Neural progenitor cell (in vitro differentiated cells): ENCODE results near the gene TMEM45B.

ENCODE experiments used
- EZH2phosphoT487 ChIP-seq: fragments of 200-600 bp; sonication (generic); IDR thresholded peaks from 2 replicates; pipeline ENCODE4 v1.6.1; 2017; ENCODE audit warnings: antibody characterized with exemption
- TF ChIP-seq, protein P1 (sequence below): fragments of 200-600 bp; sonication (generic); IDR thresholded peaks from 2 replicates; pipeline ENCODE4 v1.5.1; 2017; ENCODE audit warnings: antibody characterized with exemption, mild to moderate bottlenecking

DNA sequence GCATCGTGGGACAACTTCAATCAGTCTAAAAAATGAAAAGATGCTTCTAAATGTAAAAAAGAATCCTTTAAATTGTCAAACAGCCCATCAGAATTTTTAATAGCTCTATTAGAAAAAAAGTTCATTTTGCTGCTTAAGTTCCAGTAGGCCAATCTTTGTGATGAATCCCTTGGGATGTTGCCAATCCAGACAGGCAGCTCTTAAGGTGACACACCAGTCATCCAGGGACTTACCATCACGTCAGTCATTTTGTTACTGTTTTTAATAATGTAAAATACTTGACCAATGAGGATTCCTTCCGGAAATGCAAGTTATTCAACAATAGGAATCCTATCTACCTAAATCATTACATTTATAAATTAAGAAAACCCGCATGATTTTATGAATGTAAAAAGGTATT, 47.8 kb upstream of the TMEM45B start:
- TF ChIP-seq, protein P1, sequence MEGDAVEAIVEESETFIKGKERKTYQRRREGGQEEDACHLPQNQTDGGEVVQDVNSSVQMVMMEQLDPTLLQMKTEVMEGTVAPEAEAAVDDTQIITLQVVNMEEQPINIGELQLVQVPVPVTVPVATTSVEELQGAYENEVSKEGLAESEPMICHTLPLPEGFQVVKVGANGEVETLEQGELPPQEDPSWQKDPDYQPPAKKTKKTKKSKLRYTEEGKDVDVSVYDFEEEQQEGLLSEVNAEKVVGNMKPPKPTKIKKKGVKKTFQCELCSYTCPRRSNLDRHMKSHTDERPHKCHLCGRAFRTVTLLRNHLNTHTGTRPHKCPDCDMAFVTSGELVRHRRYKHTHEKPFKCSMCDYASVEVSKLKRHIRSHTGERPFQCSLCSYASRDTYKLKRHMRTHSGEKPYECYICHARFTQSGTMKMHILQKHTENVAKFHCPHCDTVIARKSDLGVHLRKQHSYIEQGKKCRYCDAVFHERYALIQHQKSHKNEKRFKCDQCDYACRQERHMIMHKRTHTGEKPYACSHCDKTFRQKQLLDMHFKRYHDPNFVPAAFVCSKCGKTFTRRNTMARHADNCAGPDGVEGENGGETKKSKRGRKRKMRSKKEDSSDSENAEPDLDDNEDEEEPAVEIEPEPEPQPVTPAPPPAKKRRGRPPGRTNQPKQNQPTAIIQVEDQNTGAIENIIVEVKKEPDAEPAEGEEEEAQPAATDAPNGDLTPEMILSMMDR = no peak
- TF ChIP-seq EZH2phosphoT487 = no peak
